GM18519 (cell line): ENCODE data around the gene SENP5.
A peak's percentile ranks its signal among the peaks of the same experiment; 100 is the strongest.
"Not testable (repeated sequence)": the region's sequence is repeated elsewhere in the genome, so short reads cannot be mapped to it uniquely, and the experiment has no call there.

Experiments
- ATAC-seq: cut with Tn5 transposase; IDR thresholded peaks from one replicate; pipeline ENCODE4 v1.9.1; 2021; ENCODE audit warnings: mild to moderate bottlenecking, moderate library complexity; ENCODE audit not compliant: unreplicated experiment, low FRiP score

SENP5 gene

GRCh38 chr3:196938124-196938523 is 70.4 kb downstream of the SENP5 start:
- no peak for ATAC-seq

DNA sequence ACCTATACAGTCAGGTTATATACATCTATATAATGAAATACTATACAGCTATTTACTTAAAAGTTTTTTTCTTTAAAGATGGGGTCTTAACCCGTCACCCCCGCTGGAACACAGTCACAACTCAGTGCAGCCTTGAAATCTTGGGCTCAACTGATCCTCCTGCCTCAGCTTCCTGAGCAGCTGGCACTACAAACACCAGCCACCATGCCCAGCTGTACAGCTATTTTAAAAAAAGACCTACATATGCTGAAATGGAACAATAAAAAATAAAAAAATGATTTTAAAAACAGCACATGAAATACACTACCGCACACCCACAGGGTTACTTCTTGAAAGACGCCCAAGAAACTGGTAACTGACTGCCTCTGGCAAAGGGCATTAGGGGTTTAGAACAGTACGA is 70.9 kb downstream of the SENP5 start:
- ATAC-seq, result no peak

DNA sequence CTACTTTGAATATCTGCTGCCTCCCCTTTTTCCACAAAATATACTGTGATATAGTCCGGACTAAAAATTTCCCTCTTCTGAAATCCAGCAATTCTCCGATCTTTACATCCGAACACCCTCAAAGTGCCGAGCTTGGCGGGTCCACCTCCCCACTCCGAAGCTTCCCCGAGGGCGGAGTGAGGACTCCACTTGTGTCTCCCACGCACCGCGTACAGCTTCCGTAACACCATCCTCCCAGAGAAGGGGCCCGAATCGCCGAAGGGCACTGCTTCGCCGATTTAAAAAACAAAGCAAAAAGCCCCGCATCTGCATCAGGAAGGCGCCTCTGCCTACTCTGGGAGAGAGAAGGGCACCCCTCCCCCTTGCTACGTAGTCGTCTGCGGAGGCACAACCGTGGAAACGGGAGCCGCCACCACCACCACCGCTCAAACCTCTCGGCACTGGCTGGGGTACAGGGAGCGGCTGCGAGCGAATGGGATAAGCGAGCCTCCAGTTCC is 74.1 kb downstream of the SENP5 start:
- ATAC-seq, result peak; percentile 5

- ATAC-seq, result peak; percentile 91
Measured at GRCh38 chr3:196942226-196942914, 74.7 kb downstream of the SENP5 start, which contains the start of gene NCBP2. NCBP2 (minus strand) TSS chr3:196942528; CDS start chr3:196942503, 25 bp downstream.

GRCh38 chr3:196942915-196943277 is 75.2 kb downstream of the SENP5 start:
- ATAC-seq, result peak; percentile 8

- not testable (repeated sequence) for ATAC-seq
Measured at GRCh38 chr3:196944037-196944790, 76.5 kb downstream of the SENP5 start.

DNA sequence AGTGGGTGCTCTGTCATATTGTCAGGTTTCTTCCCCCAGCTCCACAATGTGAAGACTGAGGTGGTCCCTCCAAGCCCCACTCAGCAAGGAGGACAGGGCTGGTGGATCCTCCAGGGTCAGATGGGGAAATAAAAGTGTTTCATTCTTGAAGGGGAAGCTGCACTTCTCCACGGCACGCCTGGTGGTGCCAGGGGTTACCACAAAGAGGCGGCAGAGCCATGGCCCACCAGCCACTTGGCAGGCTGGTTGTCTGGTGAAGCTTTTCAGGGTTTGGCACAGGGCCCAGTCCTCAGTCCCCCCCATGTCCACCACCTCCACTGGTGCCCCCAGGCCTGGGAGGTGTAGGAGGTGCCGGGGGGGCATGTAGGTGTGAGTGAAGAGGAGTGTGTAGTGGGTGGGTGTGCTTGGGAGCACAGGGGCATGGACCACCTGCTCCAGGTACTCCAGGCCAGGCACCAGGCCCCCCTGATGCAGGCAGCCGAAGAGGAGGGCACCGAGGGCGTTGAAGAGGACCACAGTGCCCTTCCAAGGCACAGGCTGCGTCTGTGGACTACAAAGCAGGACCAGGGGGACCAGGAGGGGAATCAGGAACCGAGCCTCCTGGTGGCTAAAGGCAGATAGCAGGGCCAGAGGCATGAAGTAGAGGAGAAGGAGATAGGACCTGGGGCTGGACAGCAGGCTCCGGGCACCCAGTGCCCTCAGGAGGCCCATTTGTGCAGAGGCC is 79.6 kb downstream of the SENP5 start:
- ATAC-seq, result no peak

DNA sequence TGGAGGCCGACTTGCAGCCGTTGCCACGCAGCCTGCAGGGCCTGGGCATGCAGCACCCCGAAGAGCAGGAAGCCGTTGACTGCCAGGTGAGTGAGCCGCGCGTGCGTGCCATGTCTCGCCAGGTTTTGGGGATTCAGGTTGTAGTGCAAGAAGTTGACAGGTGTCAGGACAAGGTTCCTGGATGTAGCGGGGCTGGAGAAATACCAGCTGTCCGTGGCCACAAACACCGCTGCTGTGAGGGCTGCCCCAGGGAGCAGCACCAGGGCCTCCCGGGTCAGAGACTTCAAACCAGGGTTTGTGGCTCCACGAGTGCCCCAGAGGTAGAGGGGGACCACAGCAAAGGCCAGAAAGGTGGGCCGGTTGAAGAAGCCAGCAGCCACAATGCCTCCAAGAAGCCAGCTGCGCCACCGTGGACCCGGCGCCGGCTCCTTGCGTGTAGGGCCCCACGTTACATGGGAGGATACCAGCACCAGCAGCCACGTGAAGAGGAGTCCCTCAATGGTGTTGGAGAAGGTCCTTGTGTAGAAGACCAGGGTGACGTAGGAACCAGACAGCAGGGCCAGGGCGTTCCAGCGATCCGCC is 80.2 kb downstream of the SENP5 start:
- ATAC-seq, result no peak

GRCh38 chr3:196948442-196949284 is 80.9 kb downstream of the SENP5 start:
- ATAC-seq, result no peak

GRCh38 chr3:196949285-196949619 is 81.5 kb downstream of the SENP5 start:
- no peak for ATAC-seq

DNA sequence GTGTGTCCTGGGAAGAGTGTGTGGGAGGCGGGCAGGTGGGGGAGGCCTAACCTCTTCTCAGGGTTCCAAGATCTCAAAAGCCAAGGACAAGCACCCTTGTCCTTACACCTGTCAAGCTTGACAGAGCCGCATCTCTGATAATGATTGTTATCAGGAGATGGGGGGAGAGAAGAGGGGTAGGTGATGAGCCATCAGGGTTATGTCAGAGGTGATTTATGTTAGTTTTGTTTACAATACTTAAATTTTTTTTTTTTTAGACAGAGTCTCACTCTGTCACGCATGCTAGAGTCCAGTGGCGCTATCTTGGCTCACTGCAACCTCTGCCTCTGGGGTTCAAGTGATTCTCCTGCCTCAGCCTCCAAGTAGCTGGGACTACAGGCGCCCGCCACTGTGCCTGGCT is 82.0 kb downstream of the SENP5 start:
- ATAC-seq, result no peak

- no peak for ATAC-seq
Measured at GRCh38 chr3:196951371-196951770, 83.7 kb downstream of the SENP5 start.

GRCh38 chr3:196954832-196955231 is 87.1 kb downstream of the SENP5 start:
- ATAC-seq, result no peak

- ATAC-seq, result no peak
Measured at GRCh38 chr3:196962108-196962929, 94.6 kb downstream of the SENP5 start.

- ATAC-seq, result no peak
Measured at GRCh38 chr3:196962930-196963630, 95.4 kb downstream of the SENP5 start.

- ATAC-seq, result no peak
Measured at GRCh38 chr3:196963631-196963953, 95.9 kb downstream of the SENP5 start.

GRCh38 chr3:196965112-196965803 is 97.5 kb downstream of the SENP5 start:
- ATAC-seq, result no peak

DNA sequence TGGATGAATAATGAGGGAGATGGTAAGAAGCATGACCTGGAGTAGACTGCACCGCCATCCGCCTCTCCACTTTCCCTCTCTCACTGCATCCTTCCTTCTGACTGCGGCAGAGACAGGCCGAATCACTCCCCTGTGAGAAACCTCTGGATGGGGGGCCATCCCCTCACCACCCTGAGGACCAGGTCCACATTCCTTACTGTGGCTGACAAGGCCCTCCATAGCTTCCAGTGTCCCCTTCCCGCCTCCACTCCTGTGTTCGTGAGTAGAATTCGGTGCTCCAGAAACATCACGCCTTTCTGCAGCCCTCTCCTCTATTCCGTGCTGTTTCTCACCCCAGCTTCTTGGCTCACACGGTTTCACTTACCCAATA is 98.1 kb downstream of the SENP5 start:
- no peak for ATAC-seq
